Ramos (cell line): ENCODE data around the gene KCNH4.
"Not testable (repeated sequence)": the region's sequence is repeated elsewhere in the genome, so short reads cannot be mapped to it uniquely, and the experiment has no call there.

Experiments
- in situ Hi-C: fragments of 300-500 bp; cut with MboI; formaldehyde crosslinking; loops from one replicate; pipeline ENCODE4 v1.14.3; 2022; ENCODE audit warnings: low sequenced_read_pairs; ENCODE audit not compliant: unreplicated experiment

KCNH4 gene

DNA sequence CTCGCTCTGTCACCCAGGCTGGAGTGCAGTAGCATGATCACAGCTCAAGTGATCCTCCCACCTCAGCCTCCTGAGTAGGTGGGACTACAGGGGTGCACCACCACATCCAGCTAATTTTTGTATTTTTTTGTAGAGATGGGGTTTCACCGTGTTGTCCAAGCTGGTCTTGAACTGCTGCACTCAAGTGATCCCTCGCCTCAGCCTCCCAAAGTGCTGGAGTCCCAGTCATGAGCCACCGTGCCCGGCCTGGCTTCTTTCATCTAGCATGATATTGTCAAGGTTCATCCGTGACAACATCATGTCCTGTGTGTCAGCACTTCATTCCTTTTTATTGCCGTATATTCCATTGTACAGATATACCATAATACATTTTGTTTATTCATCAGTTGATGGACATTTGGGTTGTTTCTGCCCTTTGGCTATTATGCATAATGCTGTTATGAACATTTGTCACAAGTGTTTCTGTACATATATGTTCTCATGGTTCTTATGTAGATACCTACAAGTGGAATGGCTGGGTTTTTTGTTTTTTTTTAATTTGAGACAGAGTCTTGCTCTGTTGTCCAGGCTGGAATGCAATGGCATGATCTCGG lies 16.7 kb upstream of the KCNH4 start:
- in situ Hi-C loops = no loop called here

DNA sequence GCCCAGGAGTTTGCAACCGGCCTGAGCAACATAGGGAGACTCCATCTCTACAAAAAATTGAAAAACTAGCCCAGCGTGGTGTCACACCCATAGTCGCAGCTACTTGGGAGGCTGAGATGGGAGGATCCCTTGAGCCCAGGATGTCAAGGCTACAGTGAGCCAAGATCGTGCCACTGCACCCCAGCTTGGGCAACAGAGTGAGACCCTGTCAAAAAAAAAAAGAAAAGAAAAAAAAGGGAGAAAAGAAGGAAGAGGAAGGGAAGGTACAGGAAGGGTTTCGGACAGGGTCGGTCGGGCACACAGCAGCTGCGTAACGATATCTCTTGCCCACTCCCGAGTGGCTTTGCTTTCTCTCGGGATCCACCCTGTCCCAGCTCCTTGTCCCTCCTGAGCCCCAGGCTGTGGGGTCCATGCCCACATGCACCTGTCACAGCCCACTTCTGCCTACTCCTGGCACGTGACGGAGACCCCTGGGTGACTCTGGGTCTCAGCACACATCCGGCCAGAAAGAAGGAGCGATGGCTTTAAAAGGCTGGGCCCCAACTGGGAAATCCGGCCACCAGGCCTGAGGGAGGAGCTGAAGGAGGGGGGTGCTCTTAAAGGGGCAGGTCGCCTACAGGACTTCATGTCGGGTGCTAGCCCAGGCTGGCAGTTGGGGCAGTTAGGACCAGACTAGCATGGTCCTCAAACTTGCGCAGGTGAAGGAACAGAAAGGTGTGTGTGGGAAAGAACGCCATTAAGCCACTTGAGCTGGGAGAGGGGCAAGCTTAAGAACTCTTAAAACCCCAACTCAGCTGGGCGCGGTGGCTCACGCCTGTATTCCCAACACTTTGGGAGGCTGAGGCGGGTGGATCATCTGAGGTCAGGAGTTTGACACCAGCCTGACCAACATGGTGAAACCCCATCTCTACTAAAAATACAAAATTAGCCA lies 13.3 kb upstream of the KCNH4 start, which contains the start of gene GHDC:
TSS of gene GHDC (minus strand) at position 526 of the 931 bp plus-strand sequence. CDS start 913 bp downstream, outside the sequence.
- in situ Hi-C loops = no loop called here

DNA sequence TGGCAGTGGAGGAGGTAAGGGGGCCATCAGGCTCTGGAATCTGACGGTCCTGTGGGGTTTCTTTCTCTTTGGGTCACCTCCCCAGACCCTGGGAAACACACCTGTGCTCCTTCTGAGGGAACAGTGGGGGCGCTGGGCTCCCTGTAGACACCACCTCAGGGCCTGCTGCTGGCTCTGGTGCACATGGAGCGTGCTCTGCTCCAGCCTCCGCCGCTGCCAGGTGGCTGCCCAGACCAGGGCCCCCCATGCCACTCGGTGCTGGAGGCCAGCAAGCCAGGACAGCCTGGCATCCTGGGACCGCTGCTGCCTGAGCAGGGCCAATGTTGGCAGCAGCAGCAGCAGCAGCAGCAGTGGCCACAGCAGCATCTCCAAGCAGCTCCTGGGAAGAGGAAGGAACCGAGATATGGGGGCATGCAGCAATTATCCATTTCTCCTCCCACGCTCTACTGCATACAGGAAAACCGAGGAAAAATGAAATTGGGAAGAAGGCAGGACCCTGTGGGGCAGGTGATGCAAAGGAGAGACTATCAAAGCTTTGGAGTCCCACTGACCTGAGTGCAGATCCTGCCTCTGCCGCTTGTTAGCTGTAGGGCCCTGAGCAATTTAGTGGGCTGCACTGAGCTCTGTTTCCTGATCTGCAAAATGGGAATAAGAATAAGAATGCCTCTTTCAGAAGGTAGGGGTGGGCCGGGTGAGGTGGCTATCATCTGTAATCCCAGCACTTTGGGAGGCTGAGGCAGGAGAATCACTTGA lies 12.4 kb upstream of the KCNH4 start:
- in situ Hi-C loops = no loop called here

DNA sequence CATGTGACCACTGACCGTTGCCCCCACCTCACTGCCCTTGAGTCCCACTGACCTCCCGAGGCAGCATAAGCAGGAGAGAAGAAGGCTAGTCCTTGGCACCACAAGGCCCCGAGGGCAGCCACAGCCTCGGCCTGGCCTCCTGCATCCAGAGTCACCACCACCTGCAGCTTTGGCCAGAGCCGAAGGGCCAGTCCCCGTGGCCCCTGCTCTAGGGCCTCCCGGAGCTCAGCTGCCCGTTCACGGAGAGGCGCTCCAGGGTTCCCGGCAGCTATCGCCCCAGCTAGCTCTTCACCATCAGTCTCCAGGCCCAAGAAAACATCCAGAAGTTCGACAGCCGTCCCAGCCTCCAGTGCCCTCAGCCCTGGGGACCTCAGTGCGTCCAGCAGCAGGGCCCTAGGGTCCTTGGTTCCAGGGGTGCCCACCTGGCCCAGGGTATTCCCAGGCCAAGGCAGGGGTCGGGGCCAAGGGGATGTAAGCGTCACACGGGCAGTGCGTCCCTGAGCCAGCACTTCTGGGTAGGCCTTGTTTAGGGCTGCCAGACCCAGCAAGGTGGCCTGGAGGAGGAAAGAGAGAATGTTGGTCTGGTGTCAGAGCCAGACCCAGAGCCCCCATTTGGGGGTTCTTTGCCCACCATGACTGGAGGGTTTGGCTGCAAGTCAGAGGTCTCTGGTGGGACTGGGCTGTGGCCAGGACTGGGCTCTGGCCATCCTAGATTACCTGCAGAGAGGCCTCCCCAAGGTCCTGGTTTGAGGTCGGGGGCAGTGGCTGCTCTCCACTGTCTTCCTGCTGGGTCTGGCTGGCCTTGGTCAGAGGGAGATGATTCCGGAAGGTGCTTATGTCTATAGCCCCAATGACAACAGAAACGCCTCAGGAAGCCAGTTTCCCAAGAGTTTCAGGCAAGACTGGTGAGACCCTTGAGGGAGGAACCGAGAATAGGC lies 11.5 kb upstream of the KCNH4 start:
- in situ Hi-C loops = no loop called here

DNA sequence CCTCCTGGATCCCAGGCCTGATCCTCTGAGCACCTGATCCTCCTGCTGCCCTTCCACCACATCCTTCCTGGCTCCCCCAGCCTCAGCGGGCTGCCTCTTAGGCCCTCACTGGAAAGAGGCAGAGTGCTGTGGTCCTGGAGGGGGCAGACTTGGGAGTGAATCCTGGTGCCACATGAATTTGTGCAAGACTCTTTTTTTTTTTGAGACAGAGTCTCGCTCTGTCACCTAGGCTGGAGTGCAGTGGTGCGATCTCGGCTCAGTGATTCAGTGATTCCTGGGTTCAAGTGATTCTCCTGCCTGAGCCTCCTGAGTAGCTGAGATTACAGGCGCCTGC lies 10.3 kb upstream of the KCNH4 start:
- in situ Hi-C loops = no loop called here

DNA sequence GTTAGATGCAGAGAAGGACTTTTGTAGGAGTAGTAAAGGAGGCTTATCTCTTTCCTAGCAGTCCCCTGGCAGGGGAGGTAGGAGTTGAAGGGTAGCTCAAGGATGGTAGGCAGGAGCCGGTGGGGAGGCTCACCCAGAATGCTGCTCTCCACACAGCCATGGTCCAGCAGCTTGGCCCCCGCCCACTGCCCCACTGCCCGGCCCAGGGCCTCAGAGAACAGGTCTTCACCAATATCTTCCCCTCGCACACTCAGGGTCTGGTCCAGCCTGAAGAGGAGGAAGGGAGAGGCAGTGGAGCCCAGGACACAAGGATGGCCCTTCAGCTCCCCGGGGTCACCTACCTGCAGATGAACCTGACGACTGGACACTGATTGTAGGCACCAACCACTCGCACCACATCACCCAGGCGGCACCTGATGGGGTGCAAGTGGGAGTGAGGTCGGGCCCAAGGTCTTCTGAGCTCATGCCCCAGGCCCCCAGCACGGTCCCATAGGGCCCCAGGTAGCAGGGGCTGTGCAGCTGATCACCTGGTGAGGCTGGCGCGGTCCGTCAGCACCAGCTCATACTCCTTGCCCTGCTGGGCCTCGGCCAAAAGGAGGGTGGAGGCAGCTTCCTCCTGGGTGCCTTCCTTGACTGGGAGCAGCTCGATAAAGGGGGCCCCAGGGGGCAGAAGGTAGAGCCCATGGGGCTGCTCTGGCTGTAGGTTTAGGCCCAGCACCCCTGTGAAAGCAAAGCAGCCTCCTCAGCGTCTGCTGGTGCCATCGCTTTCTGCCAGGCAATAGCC lies 9.7 kb upstream of the KCNH4 start:
- in situ Hi-C loops = no loop called here

DNA sequence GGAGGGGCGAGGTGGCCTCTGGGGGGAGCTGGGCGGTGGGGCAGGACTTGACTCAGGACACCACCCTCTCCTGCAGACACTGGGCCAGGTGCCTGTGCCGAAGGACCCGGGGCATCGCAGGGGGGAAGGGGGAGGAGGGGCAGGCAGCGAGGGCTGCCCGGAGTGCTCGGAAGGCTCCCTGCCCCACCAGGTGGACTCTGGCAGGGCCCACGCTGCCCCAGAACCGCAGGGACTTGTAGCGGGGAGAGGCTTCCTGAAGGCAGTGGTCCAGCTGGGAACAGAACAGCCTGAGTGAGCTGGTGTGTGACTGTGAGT lies 8.7 kb upstream of the KCNH4 start:
- in situ Hi-C loops = no loop called here

DNA sequence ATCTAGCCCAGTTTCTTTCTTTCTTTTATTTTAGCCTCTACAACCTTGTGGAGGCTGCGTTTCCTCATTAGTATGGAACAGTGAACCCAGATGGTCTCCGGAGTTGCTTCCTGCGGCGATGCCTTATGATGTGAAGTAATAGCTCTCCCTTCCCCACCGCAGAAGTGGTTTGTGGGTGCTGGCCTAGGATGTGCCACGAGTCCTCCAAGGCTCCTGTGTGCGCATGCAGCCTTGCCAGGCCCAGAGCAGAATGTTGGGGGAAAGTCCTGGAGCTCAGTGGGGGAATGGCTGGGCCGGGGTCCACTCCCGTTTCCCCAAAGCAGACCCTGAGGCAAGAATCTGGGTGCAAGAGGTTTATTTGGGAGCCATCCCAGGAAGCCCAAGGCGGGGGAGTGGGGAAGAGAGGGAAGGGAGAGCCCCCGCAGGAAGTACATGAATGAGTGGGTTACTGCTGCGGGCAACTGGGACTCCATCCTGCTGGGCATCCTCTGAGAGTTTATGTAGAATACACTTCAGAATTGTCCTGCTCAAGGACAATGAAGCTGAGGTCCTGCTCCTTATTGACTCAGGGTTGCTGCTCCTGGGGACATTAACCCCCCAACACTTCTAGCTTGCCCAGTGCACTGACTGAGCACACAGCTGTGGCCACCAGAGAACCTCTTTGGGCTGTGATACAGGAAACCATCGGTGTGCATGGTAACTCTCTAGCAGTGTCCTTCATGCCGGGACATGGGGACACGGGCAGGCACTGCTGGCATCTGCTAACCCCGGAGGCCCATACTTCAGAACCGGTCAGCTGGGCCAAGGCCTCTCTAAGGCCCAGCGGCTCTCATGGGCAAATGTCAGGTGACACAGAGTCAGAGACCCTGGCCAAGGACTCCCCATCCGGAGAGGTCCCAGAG lies 8.1 kb upstream of the KCNH4 start:
- in situ Hi-C loops = no loop called here

DNA sequence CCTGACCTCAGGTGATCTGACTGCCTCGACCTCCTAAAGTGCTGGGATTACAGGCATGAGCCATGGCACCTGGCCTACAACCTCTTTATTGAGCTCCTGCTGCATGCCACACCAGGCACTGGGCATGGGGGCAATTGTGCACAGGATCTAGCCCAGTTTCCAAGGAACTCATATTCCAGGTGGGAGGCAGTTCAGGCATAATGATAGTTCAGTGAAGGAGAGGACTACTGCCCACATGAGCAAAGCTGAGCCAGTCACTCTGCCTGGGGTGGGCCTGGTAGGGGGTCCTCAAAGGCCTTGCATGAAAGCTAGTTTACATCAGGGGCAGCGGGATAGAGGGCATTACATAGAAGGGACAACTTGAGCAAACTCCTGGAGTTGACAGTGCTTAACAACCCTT lies 6.9 kb upstream of the KCNH4 start:
- in situ Hi-C loops = no loop called here

DNA sequence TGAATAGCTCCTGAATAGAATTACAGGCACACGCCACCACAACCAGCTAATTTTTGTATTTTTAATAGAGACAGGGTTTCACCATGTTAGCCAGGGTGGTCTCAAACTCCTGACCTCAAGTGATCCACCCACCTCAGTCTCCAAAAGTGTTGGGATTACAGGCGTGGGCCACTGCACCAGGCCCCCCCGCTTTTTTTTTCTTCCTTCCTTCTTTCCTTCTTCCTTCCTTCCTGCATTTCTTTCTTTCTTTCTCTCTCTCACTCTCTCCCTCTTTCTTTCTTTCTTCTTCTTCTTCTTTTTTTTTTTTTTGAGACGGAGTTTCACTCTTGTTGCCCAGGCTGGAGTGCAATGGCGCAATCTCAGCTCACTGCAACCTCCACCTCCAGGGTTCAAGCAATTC lies 5.2 kb upstream of the KCNH4 start:
- in situ Hi-C loops = not testable (repeated sequence)

DNA sequence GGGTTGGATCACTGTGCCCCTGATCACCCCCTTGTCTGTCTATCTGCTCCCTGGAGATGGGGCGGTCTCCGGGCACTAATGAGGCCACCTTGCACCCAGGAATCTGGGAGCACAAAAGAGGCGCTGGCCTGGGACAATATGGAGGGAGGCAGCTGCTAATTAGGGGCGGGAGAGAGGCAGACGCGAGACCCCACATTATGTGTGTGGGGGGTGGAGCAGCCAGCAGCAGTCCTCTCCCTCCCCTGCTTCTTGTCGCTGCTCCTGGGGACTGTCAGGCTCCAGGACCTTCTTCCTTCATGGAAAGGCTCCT lies 4.6 kb upstream of the KCNH4 start:
- in situ Hi-C loops = no loop called here

DNA sequence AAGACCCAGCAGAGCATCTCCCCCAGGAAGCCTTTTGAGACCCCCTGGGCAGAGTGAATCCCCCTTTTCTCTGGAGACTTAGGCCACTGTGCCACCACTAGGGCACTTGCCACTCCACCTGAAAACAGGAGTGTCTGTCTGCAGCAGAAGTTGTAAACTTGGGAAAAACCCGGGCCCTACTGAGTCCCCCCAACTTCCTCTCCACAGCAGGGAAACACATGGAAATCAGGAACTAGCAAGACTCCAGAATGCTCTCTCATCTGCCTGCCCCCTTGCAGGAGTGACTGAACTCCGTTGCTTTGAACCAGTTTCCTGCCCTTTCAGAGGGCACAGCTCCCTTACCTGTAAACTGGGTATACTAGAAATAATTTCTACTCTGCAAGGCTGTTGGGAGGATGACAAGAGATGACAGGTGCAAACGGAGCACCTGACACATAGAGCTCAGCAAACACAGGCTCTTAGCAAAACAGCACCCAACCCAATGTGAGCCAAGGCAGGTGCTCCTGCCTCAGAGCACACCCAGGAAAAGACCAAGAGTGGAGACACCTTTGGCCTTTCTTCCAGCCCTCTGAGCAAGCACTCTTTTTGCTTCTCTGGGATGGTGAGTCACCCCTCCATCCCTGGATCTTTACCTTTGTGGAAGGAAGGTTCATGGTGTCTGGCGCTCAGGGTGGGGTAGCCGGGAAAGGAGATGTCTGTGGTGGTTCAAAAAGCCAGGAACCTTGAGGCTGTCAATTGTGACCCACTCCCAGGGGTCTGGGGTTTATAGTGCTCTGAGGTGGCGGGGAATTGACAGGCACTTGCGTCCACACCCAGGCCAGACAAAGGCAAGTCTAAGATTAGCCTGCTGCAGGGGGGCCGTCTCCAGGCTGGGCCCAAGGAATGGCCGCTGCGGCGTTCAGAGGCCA lies 4.0 kb upstream of the KCNH4 start, which contains the start of gene HCRT:
TSS of gene HCRT (minus strand) at position 740 of the 908 bp plus-strand sequence. CDS start at position 653, 87 bp downstream.
- in situ Hi-C loops = no loop called here

DNA sequence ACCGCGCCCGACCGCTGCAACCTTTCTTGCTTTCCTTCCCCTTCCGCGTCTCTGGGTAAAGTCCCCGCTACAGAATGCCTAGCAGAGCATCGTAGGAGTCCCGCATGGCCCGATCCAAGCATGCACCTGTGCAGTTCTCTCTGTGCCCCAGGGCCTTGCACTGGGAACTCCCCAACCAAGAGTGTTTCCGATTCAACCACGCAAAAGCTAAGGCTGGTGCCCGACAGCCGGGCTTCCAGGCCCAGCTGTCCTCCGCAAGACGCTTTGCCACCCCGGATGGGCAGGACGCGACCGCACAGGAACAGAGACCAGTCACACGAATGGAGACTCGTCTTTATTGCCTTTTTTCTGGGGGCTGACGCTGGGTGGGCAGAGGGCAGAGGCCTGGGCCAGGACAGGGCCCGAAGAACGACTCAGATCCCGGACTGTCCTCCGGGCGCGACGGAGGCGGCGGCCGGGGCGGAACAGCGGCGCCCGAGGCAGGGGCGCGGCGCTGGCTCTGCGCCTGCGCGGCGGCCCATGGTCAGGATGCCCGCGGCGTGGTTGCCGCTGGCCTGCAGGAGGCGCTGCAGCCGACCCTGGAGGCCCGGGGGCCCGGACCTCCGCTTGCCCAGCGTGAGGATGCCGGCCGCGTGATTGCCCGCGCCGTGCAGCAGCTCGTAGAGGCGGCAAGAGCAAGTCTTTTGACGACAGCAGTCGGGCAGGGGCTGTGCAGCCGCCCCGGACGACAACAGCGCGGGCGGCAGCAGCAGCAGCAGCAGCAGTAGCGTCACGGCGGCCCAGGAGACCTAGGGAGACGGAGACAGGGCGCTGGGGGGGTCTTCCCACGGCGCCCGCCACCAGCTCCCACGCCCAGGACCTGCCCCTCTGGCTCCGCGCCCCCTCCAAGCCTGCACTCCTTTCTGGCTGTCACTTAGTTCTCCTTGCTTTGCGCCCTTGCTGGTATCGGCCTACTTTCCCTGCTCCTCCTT lies 3.1 kb upstream of the KCNH4 start:
- in situ Hi-C loops = no loop called here

DNA sequence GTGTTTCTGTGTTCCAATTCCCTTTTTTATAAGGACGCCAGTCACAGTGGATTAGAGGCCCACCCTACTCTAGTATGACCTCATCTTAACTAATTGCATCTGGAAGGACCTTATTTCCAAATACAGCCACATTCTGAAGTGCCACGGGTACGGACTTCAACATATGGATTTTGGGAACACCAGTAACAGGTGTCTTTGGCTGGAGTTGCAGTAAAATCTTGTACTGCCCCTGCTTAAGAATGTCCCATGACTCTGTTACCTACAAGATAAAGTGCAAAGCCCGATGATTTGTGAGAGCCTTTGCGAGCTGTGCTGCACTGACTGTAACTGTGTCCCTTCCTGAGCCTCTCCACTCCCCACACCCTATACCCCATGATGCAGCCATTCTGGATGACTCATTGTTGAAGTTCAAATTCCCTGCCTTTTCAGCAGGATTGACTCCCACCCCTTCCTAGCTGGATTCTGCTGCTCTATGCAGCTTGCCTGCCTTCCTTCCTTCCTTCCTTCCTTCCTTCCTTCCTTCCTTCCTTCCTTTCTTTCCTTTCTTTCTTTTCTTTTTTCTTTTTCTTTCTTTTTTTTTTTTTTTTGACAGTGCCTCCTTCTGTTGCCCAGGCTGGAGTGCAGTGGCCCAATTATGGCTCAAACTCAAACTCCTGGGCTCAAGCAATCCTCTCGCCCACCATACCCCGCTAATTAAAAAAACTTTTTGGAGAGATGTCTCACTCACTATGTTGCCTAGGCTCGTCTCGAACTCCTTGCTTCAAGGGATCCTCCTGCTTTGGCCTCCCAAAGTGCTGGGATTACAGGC lies 2.2 kb upstream of the KCNH4 start:
- in situ Hi-C loops = no loop called here

DNA sequence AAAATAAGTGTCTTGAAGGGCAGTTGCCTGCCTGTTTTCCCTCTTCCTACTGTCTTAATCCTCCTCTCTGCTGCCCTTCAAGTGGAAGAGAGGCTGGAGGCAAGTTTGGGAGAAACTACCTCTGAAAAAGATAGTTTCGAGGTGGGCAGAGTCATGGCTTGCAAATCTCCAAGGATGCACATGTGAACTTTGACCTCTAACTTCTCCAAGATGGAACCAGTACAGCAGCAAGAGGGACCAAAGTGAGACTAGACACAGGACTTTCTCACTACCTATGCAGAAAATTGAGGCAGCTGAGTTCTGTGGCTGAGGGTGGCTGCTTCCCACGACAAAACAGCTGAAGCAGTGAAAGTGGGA lies 887 bp upstream of the KCNH4 start:
- in situ Hi-C loops = no loop called here
